Heart right ventricle (tissue), 16 donors: ENCODE measurements around the gene KIAA1328. TPM values are rescaled to one million over a fixed set of nuclear protein-coding genes. Genes with fewer than 3 reads are reported as not detected.

ENCODE experiments used
- ATAC-seq, 8 donors: fragments of 200-7000 bp; cut with Tn5 transposase; one replicate each; pipeline ENCODE4 v1.9.1; 2020; ENCODE audit warnings: mild to moderate bottlenecking in 8 of 8, moderate library complexity in 8 of 8, moderate number of reproducible peaks in 1 of 8
- DNase-seq, 2 donors: peaks; one replicate each; pipeline ENCODE4 v3.0.0-alpha.2; 2020
- H3K27ac ChIP-seq, 10 donors: fragments of 200-600 bp; sonication (generic) in 2 of 10; one replicate each; pipeline versions ENCODE4 v1.5.0 to v1.8.0; 2020 to 2022; ENCODE audit warnings: mild to moderate bottlenecking in 3 of 10
- H3K27me3 ChIP-seq, 7 donors: fragments of 200-600 bp; one replicate each; pipeline ENCODE4 v1.8.0; 2021 to 2022; ENCODE audit warnings: mild to moderate bottlenecking in 2 of 7
- H3K36me3 ChIP-seq, 9 donors: fragments of 200-600 bp; sonication (generic) in 1 of 9; one replicate each; pipeline versions ENCODE4 v1.5.0 to v1.8.0; 2020 to 2022; ENCODE audit warnings: mild to moderate bottlenecking in 2 of 9
- H3K4me1 ChIP-seq, 9 donors: fragments of 200-600 bp; sonication (generic) in 1 of 9; one replicate each; pipeline versions ENCODE4 v1.5.0 to v1.8.0; 2020 to 2022; ENCODE audit warnings: mild to moderate bottlenecking in 4 of 9
- H3K4me3 ChIP-seq, 10 donors: fragments of 200-600 bp; sonication (generic) in 2 of 10; one replicate each; pipeline versions ENCODE4 v1.5.0 to v1.8.0; 2020 to 2022; ENCODE audit warnings: mild to moderate bottlenecking in 7 of 10, moderate library complexity in 2 of 10
- H3K9me3 ChIP-seq, 11 donors: fragments of 200-600 bp in 10 of 11; sonication (generic) in 2 of 11; one replicate each; pipeline versions ENCODE4 v1.5.0 to v1.8.0; 2013 to 2022; ENCODE audit warnings: mild to moderate bottlenecking in 2 of 11, control low read depth in 1 of 11, moderate library complexity in 1 of 11
- CTCF ChIP-seq, 9 donors: fragments of 200-600 bp; sonication (generic) in 2 of 9; IDR thresholded peaks; one replicate each; pipeline versions ENCODE4 v1.5.0 to v1.8.0; 2021 to 2022; ENCODE audit warnings: antibody characterized with exemption in 9 of 9, mild to moderate bottlenecking in 5 of 9, moderate library complexity in 1 of 9
- WGBS, 2 donors: extraction: QIAGEN DNeasy Blood & Tissue Kit; methylation state at CpG; one replicate each; pipeline ENCODE4 v1.1.7; 2013; ENCODE audit warnings: inconsistent platforms in 1 of 2; 5-methylcytosine and 5-hydroxymethylcytosine counted together
- intact Hi-C, 10 donors: fragments of 100-400 bp; cut with DNase I; formaldehyde crosslinking; loops; one replicate each; pipeline versions ENCODE4 v1.11.1 to v1.14.2; 2022
- polyA plus RNA-seq, 2 donors: library from polyadenylated mRNA; stranded (reverse); fragments of 200-250 nt; gene quantifications; one replicate each; pipeline ENCODE4 v1.2.3, GENCODE V29; 2013
- total RNA-seq, 10 donors: library from RNA; stranded (reverse); fragmentation: NEBNext Ultra II Directional in 3 of 10; extraction: Animal tissue kit (Norgen Biotek cat#: 25700) in 3 of 10; gene quantifications; one replicate each; pipeline versions ENCODE4 v1.2.1 to v1.2.4, GENCODE V29; 2021 to 2023
- donor health status: Arrhythmogenic right ventricular cardiomyopathy.
- donor health status: ischemic (EF 13 %, LVEDD 7.1; RV severe dilation, severe dysfunction).
- donor health status: healthy with polysubstance abuse.
- donor health status: DM: no; HTN: yes; CAD: no.
- donor health status: DM: no; HTN: no; CAD: no.
- donor health status: ischemic (EF 25% LVEDD 6.9; RV normal size, moderate dysfunction).
- donor health status: ischemic (EF 25% LVEDD 5.7; RV mildly dilated, moderate dysfunction).
- donor health status: healthy.
- donor health status: DM: yes; HTN: yes; CAD: no.
- donor health status: Ischemic cardiomyopathy.
- donor health status: ischemic (EF 35%, LVEDD 5.7; RV mildly dilated, moderate dysfunction).
- donor health status: nonischemic (EF 11% LVEDD 7.7; RV severe dilation, severe dysfunction).
- donor health status: DM: yes; HTN: yes; CAD: no.
- donor health status: PGD.
- donor health status: ischemic (EF 29% LVEDD 5.4; RV normal size, mild dysfunction).
- donor health status: nonischemic (EF 23%, LVEDD 6.1; RV moderate dilation, normal function).

Gene KIAA1328
- total and polyA plus RNA-seq, 12 donors: 1.9 to 6.3 (median 5.1) TPM

GRCh38 chr18:36950960-36951359 is 122.0 kb downstream of the KIAA1328 start:
- DNase-seq (no peak), ATAC-seq (no peak)
- Histone ChIP-seq H3K9me3 (no peaks in the 10 kb centered on the region), H3K27ac (no peak overlapping the region), H3K4me1 (no peaks in the 10 kb centered on the region), H3K36me3 (no peaks in the 10 kb centered on the region), H3K27me3 (no peaks in the 10 kb centered on the region), H3K4me3 (no peak overlapping the region)
- intact Hi-C loops: no loop called here
- no peak for TF ChIP-seq CTCF (IDR thresholded peaks at IDR 0.05)
- 76% methylated on average over 2 of the region's 2 CpGs for WGBS, 2 donors

- H3K9me3 ChIP-seq: peaks cover 0 to 3% (median 0%) of the 10 kb centered on the region in 11 donors
- WGBS, 2 donors: 90 to 93% methylated on average over 1 of the region's 1 CpG
- H3K36me3 ChIP-seq: peaks cover 0 to 3% (median 0%) of the 10 kb centered on the region in 9 donors
- no peaks in the 10 kb centered on the region for H3K27me3 ChIP-seq
- TF ChIP-seq CTCF (IDR thresholded peaks at IDR 0.05): no peak
- no peaks in the 10 kb centered on the region for H3K4me1 ChIP-seq
- H3K4me3 ChIP-seq: no peak overlapping the region
- no peak for DNase-seq
- no peak overlapping the region for H3K27ac ChIP-seq
- intact Hi-C loops: loop anchor here in 1 of 10 donors (2.0 kb wide), 1 partner anchor 20 kb away; no protein-coding TSS in a partner anchor
- ATAC-seq: no peak
Observed at GRCh38 chr18:36953047-36953446, 124.1 kb downstream of the KIAA1328 start.

GRCh38 chr18:36960038-36960437 is 131.1 kb downstream of the KIAA1328 start:
- ATAC-seq (no peak), DNase-seq (no peak)
- Histone ChIP-seq H3K4me1 (no peaks in the 10 kb centered on the region), H3K9me3 (peaks cover 0 to 17% (median 0%) of the 10 kb centered on the region in 11 donors), H3K36me3 (peaks cover 0 to 28% (median 6%) of the 10 kb centered on the region in 9 donors), H3K27ac (no peak overlapping the region), H3K4me3 (no peak overlapping the region), H3K27me3 (no peaks in the 10 kb centered on the region)
- intact Hi-C loops: no loop called here
- TF ChIP-seq CTCF (IDR thresholded peaks at IDR 0.05): no peak
- 97% methylated on average over 9 of the region's 9 CpGs for WGBS, 2 donors

- ATAC-seq (no peak), DNase-seq (no peak)
- intact Hi-C loops: no loop called here
- Histone ChIP-seq H3K36me3 (peaks cover 0 to 24% (median 6%) of the 10 kb centered on the region in 9 donors), H3K4me1 (no peaks in the 10 kb centered on the region), H3K4me3 (no peak overlapping the region), H3K9me3 (peaks cover 0 to 22% (median 4%) of the 10 kb centered on the region in 11 donors), H3K27ac (no peak overlapping the region), H3K27me3 (no peaks in the 10 kb centered on the region)
- 92 to 94% methylated on average over 2 of the region's 2 CpGs for WGBS, 2 donors
- no peak for TF ChIP-seq CTCF (IDR thresholded peaks at IDR 0.05)
Observed at GRCh38 chr18:36963464-36963863, 134.5 kb downstream of the KIAA1328 start.
